ENCODE results near the gene SLC28A1. TPM values are rescaled to one million over a fixed set of nuclear protein-coding genes. Genes with fewer than 3 reads are reported as not detected.

The SLC28A1 gene
- total RNA-seq, 1 experiment from 2014 or later = 0.13 TPM

DNA sequence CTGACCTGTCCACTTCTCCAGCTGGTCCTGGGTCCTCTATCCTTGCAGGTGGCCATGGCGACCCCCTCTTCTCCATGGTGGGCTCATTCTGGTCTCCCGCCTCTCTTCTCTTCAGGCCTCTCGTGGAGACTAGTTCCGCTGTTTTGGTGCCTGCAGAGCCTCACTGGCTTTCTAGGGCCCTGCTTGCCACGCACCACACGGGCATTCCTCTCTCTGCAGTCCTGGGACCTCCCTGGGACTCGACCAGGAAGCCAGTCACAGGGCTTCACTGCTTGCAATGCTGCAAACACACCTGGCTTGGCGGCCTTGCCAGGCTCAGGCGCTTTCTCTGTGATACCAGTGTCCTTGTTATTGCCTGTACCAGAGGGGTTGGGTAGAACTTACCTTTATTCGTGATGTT lies 9.1 kb downstream of the SLC28A1 start:
- no peak overlapping the region for H4K8ac ChIP-seq (replicated peaks; ENCODE audit: insufficient read length, low read depth, low read length)
- no peak overlapping the region for H3K27ac ChIP-seq (ENCODE audit: insufficient read length, low read depth, low read length)
- Mint-ChIP-seq H3K4me1 (peaks cover 12 to 15% of the 10 kb centered on the region in 2 experiments), H3K36me3 (ENCODE audit: insufficient read depth in 1 of 3, low read depth in 3 of 3) (no peaks in the 10 kb centered on the region), H3K4me3 (no peak overlapping the region), H3K9me3 (no peaks in the 10 kb centered on the region), H3K27me3 (ENCODE audit: low read depth) (peaks cover 8% of the 10 kb centered on the region), H3K27ac (no peak overlapping the region)
- H3K14ac ChIP-seq (ENCODE audit: insufficient read depth, low read length) = no peak overlapping the region; the same call in 1 of the 2 replicates
- H3K23ac ChIP-seq (ENCODE audit: insufficient read length, low read depth, low read length) = no peak overlapping the region
- DNase-seq = no peak
- H3K4me2 ChIP-seq (ENCODE audit: insufficient read depth, insufficient read length, low read length) = no peak overlapping the region
- H3K79me1 ChIP-seq (ENCODE audit: insufficient read depth, low read depth, low read length, poor library complexity, severe bottlenecking) = no peaks in the 10 kb centered on the region
- H3K4ac ChIP-seq (ENCODE audit: low read depth, low read length) = no peak overlapping the region
- H4K91ac ChIP-seq (ENCODE audit: insufficient read length, low read depth, low read length) = no peak overlapping the region
- no CpG with 5 or more reads among the region's 10 CpGs for WGBS (ENCODE audit: extremely low coverage, insufficient read length, low lambda C conversion rate)
- H3K18ac ChIP-seq (ENCODE audit: insufficient read length, low read depth, low read length) = no peak overlapping the region
- H3K4me1 ChIP-seq (ENCODE audit: insufficient read depth, low read length) = no peaks in the 10 kb centered on the region
- H4K20me1 ChIP-seq (ENCODE audit: control insufficient read depth, insufficient read depth, insufficient read length) = no peaks in the 10 kb centered on the region
- H3K56ac ChIP-seq (ENCODE audit: insufficient read length, low read depth, low read length) = no peak overlapping the region
- no peaks in the 10 kb centered on the region for H3K23me2 ChIP-seq (ENCODE audit: insufficient read length, low read depth, low read length, poor library complexity, severe bottlenecking)
- H3K9ac ChIP-seq (ENCODE audit: extremely low read depth, insufficient read length, low read length) = no peak overlapping the region
- H2BK120ac ChIP-seq (ENCODE audit: low read depth, low read length, poor library complexity, severe bottlenecking) = no peak overlapping the region
- H3K9me3 ChIP-seq (ENCODE audit: control insufficient read depth, low read depth, low read length) = no peaks in the 10 kb centered on the region
- H3K27me3 ChIP-seq (ENCODE audit: insufficient read depth, low read length) = no peaks in the 10 kb centered on the region
- no peak overlapping the region for H4K5ac ChIP-seq (ENCODE audit: insufficient read length, low read depth, low read length)
- H3T11ph ChIP-seq (ENCODE audit: low read length) = no peak overlapping the region
- no peak overlapping the region for H2AK5ac ChIP-seq (ENCODE audit: insufficient read length, low read length)
- no peak overlapping the region for H2BK20ac ChIP-seq (ENCODE audit: low read depth, low read length, poor library complexity, severe bottlenecking)
- TF ChIP-seq, protein P1, sequence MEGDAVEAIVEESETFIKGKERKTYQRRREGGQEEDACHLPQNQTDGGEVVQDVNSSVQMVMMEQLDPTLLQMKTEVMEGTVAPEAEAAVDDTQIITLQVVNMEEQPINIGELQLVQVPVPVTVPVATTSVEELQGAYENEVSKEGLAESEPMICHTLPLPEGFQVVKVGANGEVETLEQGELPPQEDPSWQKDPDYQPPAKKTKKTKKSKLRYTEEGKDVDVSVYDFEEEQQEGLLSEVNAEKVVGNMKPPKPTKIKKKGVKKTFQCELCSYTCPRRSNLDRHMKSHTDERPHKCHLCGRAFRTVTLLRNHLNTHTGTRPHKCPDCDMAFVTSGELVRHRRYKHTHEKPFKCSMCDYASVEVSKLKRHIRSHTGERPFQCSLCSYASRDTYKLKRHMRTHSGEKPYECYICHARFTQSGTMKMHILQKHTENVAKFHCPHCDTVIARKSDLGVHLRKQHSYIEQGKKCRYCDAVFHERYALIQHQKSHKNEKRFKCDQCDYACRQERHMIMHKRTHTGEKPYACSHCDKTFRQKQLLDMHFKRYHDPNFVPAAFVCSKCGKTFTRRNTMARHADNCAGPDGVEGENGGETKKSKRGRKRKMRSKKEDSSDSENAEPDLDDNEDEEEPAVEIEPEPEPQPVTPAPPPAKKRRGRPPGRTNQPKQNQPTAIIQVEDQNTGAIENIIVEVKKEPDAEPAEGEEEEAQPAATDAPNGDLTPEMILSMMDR (conservative IDR thresholded peaks at IDR 0.05) = no peak
- no peak overlapping the region for H2BK15ac ChIP-seq (ENCODE audit: low read depth, low read length)
- no peak overlapping the region for H2BK12ac ChIP-seq (ENCODE audit: insufficient read length, low read depth, low read length)
- H2AFZ ChIP-seq (ENCODE audit: low read length) = no peak overlapping the region
- no peaks in the 10 kb centered on the region for H3K79me2 ChIP-seq (ENCODE audit: insufficient read depth, low read length)
- no peak overlapping the region for H2BK5ac ChIP-seq (ENCODE audit: insufficient read length, low read length)

Measured in H9 (cell line).